Measurements from ENCODE around the gene DUSP11.
A peak's percentile ranks its signal among the peaks of the same experiment; 100 is the strongest.
"Not testable (repeated sequence)": the region's sequence is repeated elsewhere in the genome, so short reads cannot be mapped to it uniquely, and the experiment has no call there.

Gene DUSP11

DNA sequence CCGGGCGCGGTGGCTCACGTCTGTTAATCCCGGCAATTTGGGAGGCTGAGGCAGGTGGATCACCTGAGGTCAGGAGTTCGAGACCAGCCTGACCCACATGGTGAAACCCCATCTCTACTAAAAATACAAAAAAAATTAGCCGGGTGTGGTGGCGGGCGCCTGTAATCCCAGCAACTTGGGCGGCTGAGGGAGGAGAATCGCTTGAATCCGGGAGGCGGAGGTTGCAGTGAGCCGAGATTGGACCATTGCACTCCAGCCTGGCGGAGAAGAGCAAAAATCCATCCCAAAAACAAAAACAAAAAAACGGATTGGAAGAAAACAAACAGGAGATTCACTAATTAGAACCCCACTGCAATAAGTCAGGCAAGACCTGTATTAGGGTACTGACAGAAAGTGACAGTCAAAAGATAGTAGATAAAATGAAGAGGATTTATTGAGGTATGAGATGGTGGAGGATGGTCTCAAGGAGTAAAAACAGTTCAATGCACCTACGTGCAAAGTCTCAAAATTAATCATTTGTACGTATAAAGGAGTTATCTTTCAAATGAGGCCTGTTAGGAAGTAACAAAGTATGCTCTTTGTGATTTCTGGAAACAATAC, 936 bp downstream of the DUSP11 start:
- DNase-seq; in situ Hi-C loops (cut with MboI; ENCODE audit: low pct_unique_long_range_greater_than_20kb, low sequenced_read_pairs): not testable (repeated sequence)

GRCh38 chr2:73776869-73777519, 2.9 kb downstream of the DUSP11 start:
- DNase-seq = no peak
- in situ Hi-C loops (cut with MboI; ENCODE audit: low pct_unique_long_range_greater_than_20kb, low sequenced_read_pairs) = no loop called here

DNA sequence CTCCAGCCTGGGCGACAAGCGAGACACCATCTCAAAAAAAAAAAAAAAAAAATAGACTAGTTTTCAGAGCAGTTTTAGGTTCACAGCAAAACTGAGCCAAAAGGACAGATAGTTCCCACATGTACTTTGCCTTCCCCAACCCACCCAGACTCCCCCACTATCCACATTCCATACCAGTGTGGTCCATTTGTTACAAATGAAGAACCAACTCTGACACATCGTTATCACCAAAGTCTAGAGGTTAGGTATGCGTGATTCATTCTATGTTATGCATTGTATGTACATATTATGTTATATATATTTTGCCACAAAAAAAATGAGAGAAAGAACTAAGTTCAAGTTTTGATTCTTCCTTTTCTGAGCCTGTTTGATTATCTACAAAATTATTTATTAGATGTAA, 3.5 kb downstream of the DUSP11 start:
- no peak for DNase-seq
- in situ Hi-C loops (cut with MboI; ENCODE audit: low pct_unique_long_range_greater_than_20kb, low sequenced_read_pairs) = no loop called here

GRCh38 chr2:73772819-73773218, 7.1 kb downstream of the DUSP11 start:
- in situ Hi-C loops (cut with MboI; ENCODE audit: low pct_unique_long_range_greater_than_20kb, low sequenced_read_pairs) = no loop called here
- no peak for DNase-seq

GRCh38 chr2:73770725-73771124, 9.2 kb downstream of the DUSP11 start:
- in situ Hi-C loops (cut with MboI; ENCODE audit: low pct_unique_long_range_greater_than_20kb, low sequenced_read_pairs) = no loop called here
- no peak for DNase-seq

GRCh38 chr2:73766994-73767393, 12.9 kb downstream of the DUSP11 start:
- in situ Hi-C loops (cut with MboI; ENCODE audit: low pct_unique_long_range_greater_than_20kb, low sequenced_read_pairs) = no loop called here

GRCh38 chr2:73766349-73766748, 13.6 kb downstream of the DUSP11 start:
- no peak for DNase-seq
- in situ Hi-C loops (cut with MboI; ENCODE audit: low pct_unique_long_range_greater_than_20kb, low sequenced_read_pairs) = no loop called here

More at GRCh38 chr2:73766994-73767393, 12.9 kb downstream of the DUSP11 start:
- DNase-seq = no peak

GRCh38 chr2:73764945-73765344, 15.0 kb downstream of the DUSP11 start:
- in situ Hi-C loops (cut with MboI; ENCODE audit: low pct_unique_long_range_greater_than_20kb, low sequenced_read_pairs) = no loop called here

DNA sequence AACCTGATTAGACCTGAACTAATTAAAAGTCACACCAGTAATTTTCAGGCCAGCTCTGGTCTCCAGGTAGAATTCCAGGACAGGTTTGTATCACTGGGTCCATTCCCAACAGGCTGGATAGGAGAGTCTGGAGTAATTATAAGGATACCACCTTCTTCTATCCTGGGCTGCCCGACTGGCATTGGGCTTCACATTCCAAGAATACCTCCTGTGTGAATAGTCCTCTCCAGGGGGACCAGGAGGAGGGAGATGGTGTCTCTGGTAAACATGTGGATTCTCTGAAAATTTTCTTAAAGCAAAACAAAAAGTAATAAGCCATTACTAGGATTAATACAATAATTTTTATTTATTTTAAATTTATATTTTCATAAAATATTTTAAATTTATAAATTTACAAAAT, 17.3 kb downstream of the DUSP11 start:
- DNase-seq = no peak
- in situ Hi-C loops (cut with MboI; ENCODE audit: low pct_unique_long_range_greater_than_20kb, low sequenced_read_pairs) = no loop called here

More at GRCh38 chr2:73764945-73765344, 15.0 kb downstream of the DUSP11 start:
- DNase-seq = no peak

- no peak for DNase-seq
- in situ Hi-C loops (cut with MboI; ENCODE audit: low pct_unique_long_range_greater_than_20kb, low sequenced_read_pairs) = no loop called here
Observed at GRCh38 chr2:73759904-73760303, 20.0 kb downstream of the DUSP11 start.

DNA sequence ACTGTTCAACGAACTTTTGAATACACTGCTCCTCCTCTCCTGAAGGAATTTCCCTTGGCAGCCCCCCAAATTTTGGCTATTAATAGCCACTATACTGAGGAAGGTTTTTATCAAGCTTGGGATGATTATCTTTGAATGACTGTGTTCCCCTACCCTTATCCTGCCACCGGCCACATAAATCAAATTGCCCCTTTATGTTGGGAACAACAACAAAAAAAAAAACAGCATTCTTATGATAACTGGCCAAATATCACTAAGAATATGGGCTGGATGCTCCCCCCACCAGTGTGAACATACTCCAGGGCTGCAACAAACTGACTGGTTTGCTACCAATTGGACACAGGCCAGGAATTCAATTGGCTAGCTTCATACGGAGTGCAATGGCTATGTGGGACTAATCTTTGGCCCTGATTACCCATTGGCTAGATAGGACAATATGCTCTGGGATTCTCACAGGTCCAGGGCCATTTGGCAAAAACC, 20.6 kb downstream of the DUSP11 start:
- in situ Hi-C loops (cut with MboI; ENCODE audit: low pct_unique_long_range_greater_than_20kb, low sequenced_read_pairs) = no loop called here
- DNase-seq = no peak

DNA sequence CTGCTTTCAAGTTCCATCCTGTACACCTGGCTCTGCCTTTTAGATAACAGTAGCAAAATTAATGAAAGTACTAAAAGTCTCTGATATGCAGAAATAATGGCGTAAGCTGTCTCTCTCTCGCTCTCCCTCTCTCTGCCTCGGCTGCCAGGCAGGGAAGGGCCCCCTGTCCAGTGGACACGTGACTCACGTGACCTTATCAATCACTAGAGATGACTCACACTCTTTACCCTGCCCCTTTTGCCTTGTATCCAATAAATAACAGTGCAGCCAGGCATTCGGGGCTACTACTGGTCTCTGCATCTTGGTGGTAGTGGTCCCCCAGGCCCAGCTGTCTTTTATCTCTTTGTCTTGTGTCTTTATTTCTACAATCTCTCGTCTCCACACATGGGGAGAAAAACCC, 25.6 kb downstream of the DUSP11 start:
- DNase-seq; in situ Hi-C loops (cut with MboI; ENCODE audit: low pct_unique_long_range_greater_than_20kb, low sequenced_read_pairs): not testable (repeated sequence)

DNA sequence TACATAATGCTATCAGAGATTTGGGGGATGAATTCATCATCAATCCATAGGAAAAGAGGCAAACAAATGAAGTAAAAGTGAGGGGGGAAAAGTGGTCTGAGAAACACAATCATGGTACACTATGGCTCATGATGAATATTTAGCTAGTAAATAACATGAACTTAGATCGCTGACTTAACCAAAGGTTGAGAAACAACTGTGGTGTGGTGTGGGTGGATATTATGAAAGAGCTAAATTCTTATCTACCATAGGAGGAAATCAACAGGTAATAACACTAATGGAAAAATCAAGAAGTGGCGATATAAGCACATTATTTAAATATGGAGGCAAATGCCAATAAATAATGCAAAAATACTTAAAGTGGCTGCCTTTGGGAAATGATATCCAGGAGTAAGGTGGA, 30.6 kb downstream of the DUSP11 start:
- in situ Hi-C loops (cut with MboI; ENCODE audit: low pct_unique_long_range_greater_than_20kb, low sequenced_read_pairs) = no loop called here
- no peak for DNase-seq

GRCh38 chr2:73746877-73747208, 33.1 kb downstream of the DUSP11 start:
- no peak for DNase-seq
- in situ Hi-C loops (cut with MboI; ENCODE audit: low pct_unique_long_range_greater_than_20kb, low sequenced_read_pairs) = no loop called here

- in situ Hi-C loops (cut with MboI; ENCODE audit: low pct_unique_long_range_greater_than_20kb, low sequenced_read_pairs) = no loop called here
- no peak for DNase-seq
Observed at GRCh38 chr2:73746015-73746876, 33.7 kb downstream of the DUSP11 start.

GRCh38 chr2:73740767-73741166, 39.1 kb downstream of the DUSP11 start:
- DNase-seq = no peak
- in situ Hi-C loops (cut with MboI; ENCODE audit: low pct_unique_long_range_greater_than_20kb, low sequenced_read_pairs) = no loop called here

DNA sequence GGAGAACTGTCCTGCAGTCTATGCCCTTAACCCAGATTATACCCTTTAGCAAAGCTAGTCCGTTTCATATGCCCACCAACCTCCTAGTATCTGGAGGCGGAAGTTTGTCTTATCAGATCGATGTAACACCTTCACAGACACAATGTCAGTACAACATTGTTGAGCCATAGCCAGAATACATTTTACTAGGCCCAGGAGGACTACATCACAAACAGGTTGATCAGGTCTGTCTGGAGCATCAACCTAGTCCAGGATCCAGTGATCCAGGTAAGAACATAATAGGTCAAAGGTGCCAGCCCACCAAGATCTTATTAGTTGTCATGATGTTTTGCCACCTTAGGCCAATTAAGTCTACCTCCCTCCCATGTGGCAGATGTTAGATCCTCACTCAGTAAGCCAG, 40.8 kb downstream of the DUSP11 start:
- in situ Hi-C loops (cut with MboI; ENCODE audit: low pct_unique_long_range_greater_than_20kb, low sequenced_read_pairs) = no loop called here
- no peak for DNase-seq

- peak; percentile 99 for DNase-seq
- in situ Hi-C loops (cut with MboI; ENCODE audit: low pct_unique_long_range_greater_than_20kb, low sequenced_read_pairs) = no loop called here
Observed at GRCh38 chr2:73736855-73737779, 42.8 kb downstream of the DUSP11 start, which contains the start of gene TPRKB. TSS of gene TPRKB (minus strand) at chr2:73737345. CDS start at chr2:73734569, 2,776 bp downstream.

- no peak for DNase-seq
- in situ Hi-C loops (cut with MboI; ENCODE audit: low pct_unique_long_range_greater_than_20kb, low sequenced_read_pairs) = no loop called here
Observed at GRCh38 chr2:73736378-73736777, 43.5 kb downstream of the DUSP11 start.
